HepG2 (cell line): ENCODE results near the gene PAQR6. TPM values are rescaled to one million over a fixed set of nuclear protein-coding genes. Genes with fewer than 3 reads are reported as not detected.
A peak's percentile ranks its signal among the peaks of the same experiment; 100 is the strongest.

Experiments
- ATF7-NPFF ChIP-seq: sonication (generic); formaldehyde crosslinking; IDR thresholded peaks from 2 replicates; pipeline ENCODE4 v1.8.1; 2023; ENCODE audit warnings: mild to moderate bottlenecking, low read depth, missing genetic modification reagents, moderate library complexity
- BRCA1 ChIP-seq: sonication (generic); formaldehyde crosslinking; IDR thresholded peaks from 2 replicates; pipeline ENCODE4 v1.4.0; 2020; ENCODE audit warnings: missing genetic modification reagents
- CAMTA2 ChIP-seq: sonication (generic); formaldehyde crosslinking; IDR thresholded peaks from 2 replicates; pipeline ENCODE4 v1.4.0; 2020; ENCODE audit warnings: mild to moderate bottlenecking, missing genetic modification reagents, borderline replicate concordance
- HNF4G ChIP-seq, 2 experiments: sonication (generic) in 1 of 2; formaldehyde crosslinking in 1 of 2; IDR thresholded peaks; 2 replicates each; pipeline versions ENCODE4 v1.4.0 to v1.6.1; 2011 to 2020; ENCODE audit warnings: borderline replicate concordance in 2 of 2, low read depth in 2 of 2, mild to moderate bottlenecking in 2 of 2, low read length in 1 of 2, missing genetic modification reagents in 1 of 2, moderate library complexity in 1 of 2
- HOXD1 ChIP-seq: sonication (generic); formaldehyde crosslinking; IDR thresholded peaks from 2 replicates; pipeline ENCODE4 v1.5.0; 2020; ENCODE audit warnings: missing genetic modification reagents
- IRF1 ChIP-seq: sonication (generic); formaldehyde crosslinking; IDR thresholded peaks from 2 replicates; pipeline ENCODE4 v1.4.0; 2020; ENCODE audit warnings: low read depth, mild to moderate bottlenecking, missing genetic modification reagents
- LRRFIP1 ChIP-seq: sonication (generic); formaldehyde crosslinking; conservative IDR thresholded peaks from 2 replicates; pipeline ENCODE4 v1.4.0; 2020; ENCODE audit warnings: missing genetic modification reagents
- MAZ ChIP-seq, 2 experiments: sonication (generic) in 1 of 2; formaldehyde crosslinking in 1 of 2; IDR thresholded peaks; 2 replicates each; pipeline versions ENCODE4 v1.5.0 to v1.6.1; 2012 to 2020; ENCODE audit warnings: low read depth in 2 of 2, mild to moderate bottlenecking in 2 of 2, borderline replicate concordance in 1 of 2, improper control_type of control experiment in 1 of 2, low read length in 1 of 2, missing genetic modification reagents in 1 of 2, moderate library complexity in 1 of 2
- NR0B2 ChIP-seq: sonication (generic); formaldehyde crosslinking; IDR thresholded peaks from 2 replicates; pipeline ENCODE4 v1.4.0; 2020; ENCODE audit warnings: mild to moderate bottlenecking, missing genetic modification reagents
- ZFP41 ChIP-seq: sonication (generic); formaldehyde crosslinking; IDR thresholded peaks from 2 replicates; pipeline ENCODE4 v1.4.0; 2020; ENCODE audit warnings: mild to moderate bottlenecking, missing genetic modification reagents, borderline replicate concordance
- ZNF142 ChIP-seq: sonication (generic); formaldehyde crosslinking; IDR thresholded peaks from 2 replicates; pipeline ENCODE4 v1.4.0; 2020; ENCODE audit warnings: missing genetic modification reagents
- ZNF451 ChIP-seq: sonication (generic); formaldehyde crosslinking; IDR thresholded peaks from 2 replicates; pipeline ENCODE4 v1.5.0; 2020; ENCODE audit warnings: mild to moderate bottlenecking, missing genetic modification reagents
- ZNF513 ChIP-seq: sonication (generic); formaldehyde crosslinking; conservative IDR thresholded peaks from 2 replicates; pipeline ENCODE4 v1.5.0; 2020; ENCODE audit warnings: missing genetic modification reagents
- ZNF607 ChIP-seq: sonication (generic); formaldehyde crosslinking; IDR thresholded peaks from 2 replicates; pipeline ENCODE4 v1.5.1; 2020; ENCODE audit warnings: missing genetic modification reagents, mild to moderate bottlenecking, borderline replicate concordance
- ZNF619 ChIP-seq: sonication (generic); formaldehyde crosslinking; IDR thresholded peaks from 2 replicates; pipeline ENCODE4 v1.4.0; 2020; ENCODE audit warnings: mild to moderate bottlenecking, missing genetic modification reagents
- polyA plus RNA-seq, 8 experiments: library from polyadenylated mRNA; depleted of rRNA in 3 of 8; stranded (reverse) in 7 of 8; unstranded in 1 of 8; fragments of >200 nt; fragmentation: Illumina TruSeq in 4 of 8; extraction: Trizol in 4 of 8; gene quantifications; 2 replicates each; pipeline versions ENCODE4 v1.2.1 to v1.2.3, GENCODE V29; 2011 to 2016; ENCODE audit warnings: low read depth in 4 of 8, missing spikeins in 1 of 8, mixed read lengths in 1 of 8; ENCODE audit not compliant: insufficient read depth in 1 of 8
- total RNA-seq, 5 experiments: library from RNA; depleted of rRNA; stranded (reverse); fragments of >200 nt; fragmentation: Illumina TruSeq; extraction: Trizol; gene quantifications; 2 replicates each; pipeline ENCODE4 v1.2.3, GENCODE V29; 2016; ENCODE audit warnings: low read depth in 1 of 5

The PAQR6 gene
- total and polyA plus RNA-seq, 2 of the 13 experiments (the other 11 are each of a cell fraction or from before 2014, with no cell fraction given): 0.82 to 1.4 TPM

- TF ChIP-seq ZNF513 (CRISPR knock-in tag) (no peak), ZNF619 (CRISPR knock-in tag) (0 out of 2 replicates have a peak, but pooled peaks have one; percentile 27), HOXD1 (CRISPR knock-in tag) (no peak), BRCA1 (no peak), LRRFIP1 (no peak), ZNF451 (CRISPR knock-in tag) (peak; percentile 72; the same call in 1 of the 2 replicates), ZNF607 (CRISPR knock-in tag) (peak; percentile 73; the same call in 1 of the 2 replicates), HNF4G (IDR thresholded peaks at IDR 0.05; ENCODE audit: borderline replicate concordance, low read depth, low read length) (no peak), HNF4G (CRISPR knock-in tag; IDR thresholded peaks at IDR 0.05; ENCODE audit: borderline replicate concordance, low read depth) (no peak), ATF7-NPFF (peak; percentile 65; the same call in 1 of the 2 replicates), IRF1 (CRISPR knock-in tag) (0 out of 2 replicates have a peak, but pooled peaks have one; percentile 61), ZFP41 (CRISPR knock-in tag) (no peak), MAZ (IDR thresholded peaks at IDR 0.05; ENCODE audit: borderline replicate concordance, low read depth, low read length) (no peak), MAZ (CRISPR knock-in tag; IDR thresholded peaks at IDR 0.05; ENCODE audit: low read depth) (no peak), ZNF142 (CRISPR knock-in tag) (0 out of 2 replicates have a peak, but pooled peaks have one; percentile 23), NR0B2 (CRISPR knock-in tag) (peak; percentile 31; the same call in 1 of the 2 replicates), CAMTA2 (CRISPR knock-in tag) (0 out of 2 replicates have a peak, but pooled peaks have one; percentile 62)
Observed at GRCh38 chr1:156245451-156246232, 2.2 kb downstream of the PAQR6 start (continued).
